Lung (tissue), 13 donors: Measurements from ENCODE around the gene PTGES3L. TPM values are rescaled to one million over a fixed set of nuclear protein-coding genes. Genes with fewer than 3 reads are reported as not detected.
"Not testable (repeated sequence)": the region's sequence is repeated elsewhere in the genome, so short reads cannot be mapped to it uniquely, and the experiment has no call there.

Experiments
- ATAC-seq: fragments of 200-7000 bp; cut with Tn5 transposase; one replicate; pipeline ENCODE4 v1.9.1; 2020; ENCODE audit warnings: moderate number of reproducible peaks; ENCODE audit not compliant: insufficient read depth, low FRiP score
- DNase-seq, 3 donors: peaks; one replicate each; pipeline ENCODE4 v3.0.0-alpha.2; 2013 to 2017
- H3K27ac ChIP-seq, 2 donors: one replicate each; pipeline ENCODE4 v1.5.1; 2013; ENCODE audit warnings: mild to moderate bottlenecking in 2 of 2, moderate library complexity in 2 of 2, control low read depth in 1 of 2, inconsistent platforms in 1 of 2, low read depth in 1 of 2, low read length in 1 of 2
- H3K27me3 ChIP-seq, 3 donors: one replicate each; pipeline ENCODE4 v1.5.1; 2013; ENCODE audit warnings: low read length in 2 of 3; ENCODE audit not compliant: control insufficient read depth in 3 of 3, insufficient read depth in 3 of 3
- H3K36me3 ChIP-seq, 4 donors: one replicate each; pipeline ENCODE4 v1.5.1; 2013; ENCODE audit warnings: low read length in 4 of 4, mild to moderate bottlenecking in 1 of 4, moderate library complexity in 1 of 4; ENCODE audit not compliant: control insufficient read depth in 4 of 4, insufficient read depth in 4 of 4
- H3K4me1 ChIP-seq, 5 donors: one replicate each; pipeline ENCODE4 v1.5.1; 2013; ENCODE audit warnings: low read length in 5 of 5, mild to moderate bottlenecking in 2 of 5, moderate library complexity in 1 of 5; ENCODE audit not compliant: control insufficient read depth in 5 of 5, insufficient read depth in 5 of 5
- H3K4me3 ChIP-seq: one replicate; pipeline ENCODE4 v1.5.1; 2013; ENCODE audit warnings: mild to moderate bottlenecking, control low read depth, moderate library complexity
- H3K9ac ChIP-seq, 2 donors: one replicate each; pipeline ENCODE4 v1.5.1; 2013; ENCODE audit warnings: low read length in 2 of 2, control low read depth in 1 of 2; ENCODE audit not compliant: insufficient read depth in 1 of 2
- H3K9me3 ChIP-seq, 4 donors: one replicate each; pipeline ENCODE4 v1.5.1; 2013; ENCODE audit warnings: low read length in 3 of 4, mild to moderate bottlenecking in 1 of 4, moderate library complexity in 1 of 4; ENCODE audit not compliant: control insufficient read depth in 4 of 4, insufficient read depth in 3 of 4
- CTCF ChIP-seq: IDR thresholded peaks from 2 replicates; pipeline ENCODE4 v1.5.1; 2012; ENCODE audit warnings: mild to moderate bottlenecking; ENCODE audit errors: control extremely low read depth, extremely low read depth
- WGBS, 2 donors: extraction: QIAGEN DNeasy Blood & Tissue Kit; methylation state at CpG; one replicate each; pipeline ENCODE4 v1.1.7; 2013; 5-methylcytosine and 5-hydroxymethylcytosine counted together
- polyA plus RNA-seq, 2 donors: library from polyadenylated mRNA; stranded (reverse); fragments of 200-250 nt; gene quantifications; one replicate each; pipeline ENCODE4 v1.2.1, GENCODE V29; 2013
- small RNA-seq: library from RNA; depleted of rRNA; stranded (forward); fragments of <200 nt; gene quantifications from one replicate; pipeline ENCODE3, GENCODE V24; 2014; ENCODE audit warnings: low replicate concordance
- total RNA-seq, 2 donors: library from RNA; depleted of rRNA in 1 of 2; stranded (reverse); fragments of >200 nt in 1 of 2; gene quantifications; one replicate each; pipeline ENCODE4 v1.2.1, GENCODE V29; 2014 to 2021
- donor health status: control.
- donor health status: control.
- donor health status: Bipolar disorder and iron deficiency.
- donor health status: healthy.
- donor health status: DM: yes; HTN: yes; CAD: no.

The PTGES3L gene
- total and polyA plus RNA-seq, 4 donors = 0.43 to 1.8 (median 0.91) TPM

GRCh38 chr17:42920106-42920900 is 59.6 kb downstream of the PTGES3L start:
- 82 to 83% methylated on average over 10 of the region's 10 CpGs for WGBS, 2 donors

DNA sequence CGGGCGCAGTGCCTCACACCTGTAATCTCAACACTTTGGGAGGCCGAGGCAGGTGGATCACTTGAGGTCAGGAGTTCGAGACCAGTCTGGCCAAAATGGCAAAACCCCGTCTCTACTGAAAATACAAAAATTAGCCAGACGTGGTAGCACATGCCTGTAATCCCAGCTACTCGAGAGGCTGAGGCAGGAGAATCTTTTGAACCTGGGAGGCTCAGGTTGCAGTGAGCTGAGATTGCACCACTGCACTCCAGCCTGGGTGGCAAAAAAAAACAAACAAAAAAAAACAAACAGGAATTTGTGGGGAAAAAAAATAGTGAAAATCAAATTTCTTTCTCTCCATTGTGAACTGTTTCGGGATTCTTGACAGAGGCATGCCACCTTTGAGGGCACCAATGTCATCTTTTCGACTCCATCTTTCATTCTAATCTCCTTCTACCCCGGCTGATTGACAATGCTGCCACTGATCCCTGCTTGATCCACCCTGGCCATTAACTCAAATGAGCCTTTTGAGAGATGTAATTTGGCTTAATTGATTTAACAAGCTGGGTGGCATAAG is 60.3 kb downstream of the PTGES3L start:
- DNase-seq, ATAC-seq, H3K9me3 ChIP-seq, H3K27me3 ChIP-seq, H3K36me3 ChIP-seq, H3K27ac ChIP-seq, H3K4me3 ChIP-seq: not testable (repeated sequence)
- H3K4me1 ChIP-seq = peaks cover 0 to 47% (median 30%) of the 10 kb centered on the region in 5 donors
- H3K9ac ChIP-seq = peak overlapping the region in 1 of 2 donors; percentile 7
- WGBS, 2 donors = 87 to 91% methylated on average over 10 of the region's 10 CpGs

More at GRCh38 chr17:42920106-42920900, 59.6 kb downstream of the PTGES3L start:
- no peaks in the 10 kb centered on the region for H3K27me3 ChIP-seq
- no peak for ATAC-seq
- no peaks in the 10 kb centered on the region for H3K36me3 ChIP-seq
- DNase-seq = no peak
- TF ChIP-seq CTCF = no peak
- H3K4me3 ChIP-seq = no peak overlapping the region
- peaks cover 0 to 47% (median 30%) of the 10 kb centered on the region in 5 donors for H3K4me1 ChIP-seq
- peak overlapping the region in 1 of 2 donors; percentile 13 for H3K9ac ChIP-seq
- H3K27ac ChIP-seq = no peak overlapping the region
- no peaks in the 10 kb centered on the region for H3K9me3 ChIP-seq

DNA sequence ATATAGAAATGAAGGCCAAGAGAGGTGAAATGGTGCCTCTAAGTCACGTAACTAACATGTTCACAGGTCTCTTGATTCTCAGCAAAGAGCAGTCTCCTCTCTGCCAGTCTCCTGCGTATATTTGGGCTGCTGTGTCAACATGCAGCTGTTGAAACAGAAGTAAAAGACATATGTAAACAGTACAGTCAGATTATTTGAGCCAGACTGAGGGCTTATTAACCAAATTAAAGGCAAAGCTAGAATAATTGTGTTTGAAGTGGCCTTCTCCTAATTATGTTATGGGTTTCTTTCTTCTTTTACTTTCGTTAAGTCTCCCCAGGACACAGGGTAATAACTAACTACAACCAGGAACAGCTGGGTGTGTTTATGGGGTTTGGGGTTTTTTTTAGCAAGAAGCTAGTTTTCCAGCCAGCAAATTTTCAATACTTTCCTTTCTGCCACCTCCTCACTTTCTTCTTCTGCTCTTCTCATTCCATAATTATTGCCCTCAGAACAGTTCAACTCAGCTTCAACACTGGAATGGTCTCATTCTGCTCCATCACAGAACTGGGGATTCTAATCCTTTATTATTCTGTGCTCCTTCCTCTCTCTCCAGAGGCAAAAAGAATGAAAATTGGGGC is 60.9 kb downstream of the PTGES3L start:
- 42 to 74% methylated on average over 3 of the region's 3 CpGs for WGBS, 2 donors
- Histone ChIP-seq H3K4me1 (peaks cover 0 to 47% (median 30%) of the 10 kb centered on the region in 5 donors), H3K9me3 (no peaks in the 10 kb centered on the region), H3K27me3 (no peaks in the 10 kb centered on the region), H3K9ac (peak overlapping the region; percentile 60 to 75), H3K27ac (no peak overlapping the region), H3K36me3 (no peaks in the 10 kb centered on the region), H3K4me3 (no peak overlapping the region)
- no peak for TF ChIP-seq CTCF
- DNase-seq (peak in 2 of 3 donors; percentile 70 to 71), ATAC-seq (no peak)

Small RNA genes lying within 50 kb of the gene (small RNA-seq; reads per million reads assigned to genes)
- gene AARSD1 = 0.06 reads per million
- gene RF00561 = not detected

Other genes starting within 250 kb of the PTGES3L start
- gene EZH1, start 235.0 kb downstream of the PTGES3L start, total RNA-seq = 10 to 100 TPM; 33.6 to 53.2 TPM
- gene EZH1, start 235.0 kb downstream of the PTGES3L start, polyA plus RNA-seq = 10 to 100 TPM; 20.7 to 21.2 TPM
- 10 to 100 TPM; 55.0 to 66.6 TPM for gene RAMP2, start 218.9 kb downstream of the PTGES3L start, total RNA-seq
- gene RAMP2, start 218.9 kb downstream of the PTGES3L start, polyA plus RNA-seq = 100 to 1,000 TPM in 1 of 2 donors, 10 to 100 TPM in 1; 43.8 to 101 TPM
- 10 to 100 TPM; 42.4 to 64.8 TPM for gene VPS25, start 206.6 kb downstream of the PTGES3L start, total RNA-seq
- gene VPS25, start 206.6 kb downstream of the PTGES3L start, polyA plus RNA-seq = 10 to 100 TPM; 45.1 to 93.7 TPM
- gene WNK4, start 199.5 kb downstream of the PTGES3L start, total RNA-seq = under 1 TPM; 0.40 to 0.77 TPM
- gene WNK4, start 199.5 kb downstream of the PTGES3L start, polyA plus RNA-seq = under 1 TPM; 0.09 to 0.49 TPM
- gene COA3, start 181.4 kb downstream of the PTGES3L start, total RNA-seq = 10 to 100 TPM; 55.7 to 69.2 TPM
- gene COA3, start 181.4 kb downstream of the PTGES3L start, polyA plus RNA-seq = 100 to 1,000 TPM in 1 of 2 donors, 10 to 100 TPM in 1; 84.1 to 142 TPM
- gene CNTD1, start 181.2 kb downstream of the PTGES3L start, total RNA-seq = 1 to 10 TPM in 1 of 2 donors, under 1 TPM in 1; 0.92 to 1.6 TPM
- gene CNTD1, start 181.2 kb downstream of the PTGES3L start, polyA plus RNA-seq = under 1 TPM; 0.61 to 0.64 TPM
- 100 to 1,000 TPM in 1 of 2 donors, 10 to 100 TPM in 1; 87.6 to 114 TPM for gene BECN1, start 155.8 kb downstream of the PTGES3L start, total RNA-seq
- gene BECN1, start 155.8 kb downstream of the PTGES3L start, polyA plus RNA-seq = 10 to 100 TPM; 33.0 to 81.6 TPM
- 100 to 1,000 TPM in 1 of 2 donors, 10 to 100 TPM in 1; 46.4 to 109 TPM for gene PSME3, start 146.7 kb downstream of the PTGES3L start, total RNA-seq
- 100 to 1,000 TPM in 1 of 2 donors, 10 to 100 TPM in 1; 34.5 to 117 TPM for gene PSME3, start 146.7 kb downstream of the PTGES3L start, polyA plus RNA-seq
- gene AOC2, start 135.5 kb downstream of the PTGES3L start, total RNA-seq = 1 to 10 TPM; 1.6 to 2.4 TPM
- 1 to 10 TPM; 1.5 to 1.6 TPM for gene AOC2, start 135.5 kb downstream of the PTGES3L start, polyA plus RNA-seq
- gene AOC3, start 128.9 kb downstream of the PTGES3L start, total RNA-seq = 100 to 1,000 TPM in 1 of 2 donors, 10 to 100 TPM in 1; 82.9 to 154 TPM
- gene AOC3, start 128.9 kb downstream of the PTGES3L start, polyA plus RNA-seq = 10 to 100 TPM; 50.0 to 55.6 TPM
- gene G6PC1, start 79.3 kb downstream of the PTGES3L start, total RNA-seq = under 1 TPM in 1 of 2 donors, not detected in 1; 0.09 TPM
- not detected for gene G6PC1, start 79.3 kb downstream of the PTGES3L start, polyA plus RNA-seq
- 10 to 100 TPM; 27.6 to 39.8 TPM for gene AARSD1, start 15.6 kb downstream of the PTGES3L start, total RNA-seq
- 10 to 100 TPM; 34.4 to 57.0 TPM for gene AARSD1, start 15.6 kb downstream of the PTGES3L start, polyA plus RNA-seq
- gene RUNDC1, start 485 bp upstream of the PTGES3L start, total RNA-seq = 10 to 100 TPM; 12.7 to 16.7 TPM
- gene RUNDC1, start 485 bp upstream of the PTGES3L start, polyA plus RNA-seq = 1 to 10 TPM; 8.1 to 8.7 TPM
- 100 to 1,000 TPM; 665 to 826 TPM for gene RPL27, start 18.3 kb upstream of the PTGES3L start, total RNA-seq
- 1,000 to 10,000 TPM; 2,343 to 3,245 TPM for gene RPL27, start 18.3 kb upstream of the PTGES3L start, polyA plus RNA-seq
- 10 to 100 TPM; 18.8 to 40.6 TPM for gene IFI35, start 26.7 kb upstream of the PTGES3L start, total RNA-seq
- gene IFI35, start 26.7 kb upstream of the PTGES3L start, polyA plus RNA-seq = 10 to 100 TPM; 36.7 to 60.3 TPM
- gene VAT1, start 42.3 kb upstream of the PTGES3L start, total RNA-seq = 100 to 1,000 TPM in 1 of 2 donors, 10 to 100 TPM in 1; 62.3 to 255 TPM
- 100 to 1,000 TPM in 1 of 2 donors, 10 to 100 TPM in 1; 80.2 to 162 TPM for gene VAT1, start 42.3 kb upstream of the PTGES3L start, polyA plus RNA-seq
- gene RND2, start 45.2 kb upstream of the PTGES3L start, total RNA-seq = 1 to 10 TPM in 1 of 2 donors, under 1 TPM in 1; 0.34 to 1.3 TPM
- under 1 TPM; 0.25 to 0.51 TPM for gene RND2, start 45.2 kb upstream of the PTGES3L start, polyA plus RNA-seq
- 10 to 100 TPM in 1 of 2 donors, 1 to 10 TPM in 1; 9.0 to 15.7 TPM for gene BRCA1, start 145.3 kb upstream of the PTGES3L start, total RNA-seq
- 1 to 10 TPM; 2.0 to 3.1 TPM for gene BRCA1, start 145.3 kb upstream of the PTGES3L start, polyA plus RNA-seq
- gene NBR1, start 191.1 kb upstream of the PTGES3L start, total RNA-seq = 100 to 1,000 TPM in 1 of 2 donors, 10 to 100 TPM in 1; 59.4 to 127 TPM
- 10 to 100 TPM; 25.5 to 41.3 TPM for gene NBR1, start 191.1 kb upstream of the PTGES3L start, polyA plus RNA-seq
- gene TMEM106A, start 231.8 kb upstream of the PTGES3L start, total RNA-seq = 10 to 100 TPM in 1 of 2 donors, 1 to 10 TPM in 1; 4.3 to 22.4 TPM
- gene TMEM106A, start 231.8 kb upstream of the PTGES3L start, polyA plus RNA-seq = 10 to 100 TPM in 1 of 2 donors, 1 to 10 TPM in 1; 6.4 to 13.5 TPM
- 1 to 10 TPM in 1 of 2 donors, not detected in 1; 1.4 TPM for gene CCDC200, start 248.5 kb upstream of the PTGES3L start, total RNA-seq
- under 1 TPM; 0.14 to 0.31 TPM for gene CCDC200, start 248.5 kb upstream of the PTGES3L start, polyA plus RNA-seq